Activated CD8-positive, alpha-beta T cell treated with anti-CD3 and anti-CD28 coated beads for 36 hours (primary cell): ENCODE results near the gene DENND6B. TPM values are rescaled to one million over a fixed set of nuclear protein-coding genes. Genes with fewer than 3 reads are reported as not detected.
A peak's percentile ranks its signal among the peaks of the same experiment; 100 is the strongest.

Experiments used
- ATAC-seq: fragments of 200-7000 bp; cut with Tn5 transposase; one replicate; pipeline ENCODE4 v1.10.0; 2021; ENCODE audit warnings: mild to moderate bottlenecking, moderate library complexity
- CTCF ChIA-PET: fragments of 350-600 bp; sonication (Branson Sonifier 250); formaldehyde crosslinking; loops from one replicate; lab custom pipeline; 2021; ENCODE audit warnings: antibody characterized with exemption; lab: Charles Lee
- POLR2A ChIA-PET: fragments of 350-600 bp; sonication (Branson Sonifier 250); formaldehyde crosslinking; loops from one replicate; lab custom pipeline; 2021; ENCODE audit warnings: antibody characterized with exemption; lab: Charles Lee
- DNase-seq: peaks from one replicate; pipeline ENCODE4 v3.0.0-alpha.2; 2020
- H3K27ac Mint-ChIP-seq: one replicate; pipeline ENCODE4 v1.8.0; 2021; ENCODE audit warnings: mild to moderate bottlenecking, mixed read lengths
- H3K27me3 Mint-ChIP-seq: one replicate; pipeline ENCODE4 v1.8.0; 2021; ENCODE audit warnings: mixed read lengths
- H3K36me3 Mint-ChIP-seq: one replicate; pipeline ENCODE4 v1.8.0; 2021; ENCODE audit warnings: low read depth, mixed read lengths
- H3K4me1 Mint-ChIP-seq: one replicate; pipeline ENCODE4 v1.8.0; 2021; ENCODE audit warnings: low read depth, mixed read lengths
- H3K4me3 Mint-ChIP-seq: one replicate; pipeline ENCODE4 v1.8.0; 2021; ENCODE audit warnings: mild to moderate bottlenecking, moderate library complexity, mixed read lengths
- H3K9me3 Mint-ChIP-seq: one replicate; pipeline ENCODE4 v1.8.0; 2021; ENCODE audit warnings: mixed read lengths
- intact Hi-C: fragments of 100-400 bp; cut with micrococcal nuclease; formaldehyde crosslinking; loops from one replicate; pipeline ENCODE4 v1.10.0; 2022
- total RNA-seq, 2 experiments: library from RNA; stranded (reverse); gene quantifications; one replicate each; pipeline ENCODE4 v1.2.3, GENCODE V29; 2021
- TF ChIP-seq, protein P1 (sequence below): fragments of 200-600 bp; IDR thresholded peaks from one replicate; pipeline ENCODE4 v1.8.0; 2022; ENCODE audit warnings: antibody characterized with exemption, mild to moderate bottlenecking

DENND6B gene
- total RNA-seq, 2 experiments from 2014 or later: 4.6 to 5.3 TPM

DNA sequence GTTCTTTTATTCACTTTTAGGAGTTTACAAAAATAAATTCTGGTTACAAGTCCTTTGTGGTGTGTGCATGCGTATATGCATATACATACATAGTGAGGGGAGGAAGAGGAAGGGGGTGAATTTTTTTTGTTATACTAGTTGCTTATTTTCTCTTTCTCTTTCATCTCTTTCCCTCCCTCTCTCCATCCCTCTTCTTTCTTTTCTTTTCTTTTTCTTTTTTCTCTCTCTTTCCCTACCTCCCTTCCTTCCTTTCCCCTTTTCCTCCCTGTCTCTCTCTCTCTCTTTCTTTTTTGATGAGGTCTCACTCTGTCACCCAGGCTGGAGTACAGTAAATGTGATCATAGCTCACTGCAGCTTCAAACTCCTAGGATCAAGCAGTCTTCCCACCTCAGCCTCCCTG, 30.4 kb upstream of the DENND6B start:
- Mint-ChIP-seq H3K27ac (peak overlapping the region; percentile 39), H3K4me3 (no peak overlapping the region), H3K9me3 (no peaks in the 10 kb centered on the region), H3K36me3 (peaks cover 28% of the 10 kb centered on the region), H3K4me1 (peaks cover 43% of the 10 kb centered on the region), H3K27me3 (no peaks in the 10 kb centered on the region)
- TF ChIP-seq, protein P1, sequence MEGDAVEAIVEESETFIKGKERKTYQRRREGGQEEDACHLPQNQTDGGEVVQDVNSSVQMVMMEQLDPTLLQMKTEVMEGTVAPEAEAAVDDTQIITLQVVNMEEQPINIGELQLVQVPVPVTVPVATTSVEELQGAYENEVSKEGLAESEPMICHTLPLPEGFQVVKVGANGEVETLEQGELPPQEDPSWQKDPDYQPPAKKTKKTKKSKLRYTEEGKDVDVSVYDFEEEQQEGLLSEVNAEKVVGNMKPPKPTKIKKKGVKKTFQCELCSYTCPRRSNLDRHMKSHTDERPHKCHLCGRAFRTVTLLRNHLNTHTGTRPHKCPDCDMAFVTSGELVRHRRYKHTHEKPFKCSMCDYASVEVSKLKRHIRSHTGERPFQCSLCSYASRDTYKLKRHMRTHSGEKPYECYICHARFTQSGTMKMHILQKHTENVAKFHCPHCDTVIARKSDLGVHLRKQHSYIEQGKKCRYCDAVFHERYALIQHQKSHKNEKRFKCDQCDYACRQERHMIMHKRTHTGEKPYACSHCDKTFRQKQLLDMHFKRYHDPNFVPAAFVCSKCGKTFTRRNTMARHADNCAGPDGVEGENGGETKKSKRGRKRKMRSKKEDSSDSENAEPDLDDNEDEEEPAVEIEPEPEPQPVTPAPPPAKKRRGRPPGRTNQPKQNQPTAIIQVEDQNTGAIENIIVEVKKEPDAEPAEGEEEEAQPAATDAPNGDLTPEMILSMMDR: no peak
- no peak for DNase-seq
- CTCF ChIA-PET: interaction anchor here (1.5 kb wide), 1 partner anchor 10 kb away, joined by 3 read pairs; no protein-coding TSS in a partner anchor
- POLR2A ChIA-PET: interaction anchor here (0.7 kb wide), 1 partner anchor 44 kb away, joined by 4 read pairs; no protein-coding TSS in a partner anchor
- intact Hi-C loops: no loop called here
- no peak for ATAC-seq

DNA sequence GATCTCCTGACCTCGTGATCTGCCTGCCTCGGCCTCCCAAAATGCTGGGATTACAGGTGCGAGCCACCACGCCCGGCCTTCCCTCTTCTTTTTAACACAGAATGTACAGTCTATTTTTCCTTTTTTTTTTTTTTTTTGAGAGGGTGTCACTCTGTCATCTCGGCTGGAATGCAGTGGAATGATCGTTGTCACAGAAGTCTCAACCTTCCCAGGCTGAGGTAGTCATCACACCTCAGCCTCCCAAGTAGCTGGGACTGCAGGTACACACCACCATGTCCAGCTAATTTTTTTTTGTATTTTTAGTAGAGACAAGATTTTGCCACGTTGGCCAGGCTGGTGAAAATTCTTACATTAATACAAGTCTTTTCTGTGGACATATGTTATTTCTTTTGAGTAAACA, 29.4 kb upstream of the DENND6B start:
- no peaks in the 10 kb centered on the region for H3K27me3 Mint-ChIP-seq
- CTCF ChIA-PET: no interaction called here
- H3K4me1 Mint-ChIP-seq: peaks cover 32% of the 10 kb centered on the region
- no peak for DNase-seq
- H3K9me3 Mint-ChIP-seq: no peaks in the 10 kb centered on the region
- POLR2A ChIA-PET: interaction anchor here (0.6 kb wide), 1 partner anchor 13 kb away, joined by 3 read pairs; no protein-coding TSS in a partner anchor
- peaks cover 30% of the 10 kb centered on the region for H3K36me3 Mint-ChIP-seq
- TF ChIP-seq, protein P1: no peak
- intact Hi-C loops: no loop called here
- ATAC-seq: no peak
- H3K27ac Mint-ChIP-seq: no peak overlapping the region
- H3K4me3 Mint-ChIP-seq: no peak overlapping the region

GRCh38 chr22:50348058-50348457, 21.2 kb upstream of the DENND6B start:
- CTCF ChIA-PET: no interaction called here
- H3K4me1 Mint-ChIP-seq: peaks cover under 1% of the 10 kb centered on the region
- H3K27ac Mint-ChIP-seq: no peak overlapping the region
- H3K27me3 Mint-ChIP-seq: no peaks in the 10 kb centered on the region
- peaks cover 10% of the 10 kb centered on the region for H3K36me3 Mint-ChIP-seq
- TF ChIP-seq, protein P1: no peak
- H3K4me3 Mint-ChIP-seq: no peak overlapping the region
- DNase-seq: no peak
- POLR2A ChIA-PET: no interaction called here
- H3K9me3 Mint-ChIP-seq: no peaks in the 10 kb centered on the region
- ATAC-seq: no peak
- intact Hi-C loops: no loop called here

DNA sequence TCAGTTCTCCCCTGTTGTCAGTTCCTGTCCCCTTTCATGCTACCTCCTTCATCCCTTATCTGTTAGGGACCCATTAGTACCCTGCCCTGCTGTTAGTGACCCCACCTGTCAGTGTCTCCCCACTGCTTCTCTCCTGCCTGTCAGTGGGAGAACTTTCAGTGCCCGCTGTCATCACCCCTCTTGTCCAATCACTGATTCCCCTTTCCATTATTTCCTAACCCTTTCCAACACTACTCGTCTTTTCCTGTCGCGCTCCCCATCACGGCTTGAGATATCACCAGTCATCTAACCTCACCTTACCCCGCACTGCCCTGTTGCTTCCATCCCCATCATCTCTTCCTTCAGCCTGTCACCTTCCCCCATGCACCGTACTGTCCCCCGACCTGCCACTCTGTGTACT, 20.3 kb upstream of the DENND6B start:
- TF ChIP-seq, protein P1: no peak
- intact Hi-C loops: no loop called here
- no peaks in the 10 kb centered on the region for H3K27me3 Mint-ChIP-seq
- ChIA-PET POLR2A (no interaction called here), CTCF (no interaction called here)
- H3K4me1 Mint-ChIP-seq: peaks cover 5% of the 10 kb centered on the region
- ATAC-seq: no peak
- no peak overlapping the region for H3K4me3 Mint-ChIP-seq
- H3K36me3 Mint-ChIP-seq: peaks cover 6% of the 10 kb centered on the region
- no peaks in the 10 kb centered on the region for H3K9me3 Mint-ChIP-seq
- no peak for DNase-seq
- H3K27ac Mint-ChIP-seq: no peak overlapping the region

DNA sequence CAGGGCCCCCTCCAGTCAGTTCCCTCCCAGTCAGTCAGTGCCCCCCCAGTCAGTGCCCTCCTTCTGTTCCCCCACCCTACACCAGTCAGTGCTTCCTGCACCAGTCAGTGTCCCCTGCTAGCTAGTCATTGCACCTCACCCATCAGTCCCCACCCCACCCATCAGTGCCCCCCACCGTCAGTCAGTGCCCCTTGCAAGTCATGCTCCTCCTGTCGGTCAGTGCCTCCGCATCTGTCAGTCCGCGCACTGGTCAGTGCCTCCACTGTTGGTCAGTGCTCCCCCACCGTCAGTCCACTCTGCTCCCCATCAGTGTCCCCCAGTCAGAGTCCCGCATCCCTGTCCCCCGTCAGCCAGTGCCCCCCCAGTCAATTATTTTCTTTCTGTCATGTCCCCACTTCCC, 19.7 kb upstream of the DENND6B start:
- Mint-ChIP-seq H3K36me3 (peaks cover 3% of the 10 kb centered on the region), H3K4me1 (peaks cover 9% of the 10 kb centered on the region), H3K4me3 (no peak overlapping the region), H3K27me3 (no peaks in the 10 kb centered on the region), H3K27ac (no peak overlapping the region), H3K9me3 (no peaks in the 10 kb centered on the region)
- no peak for DNase-seq
- ChIA-PET CTCF (no interaction called here), POLR2A (no interaction called here)
- intact Hi-C loops: no loop called here
- ATAC-seq: no peak
- TF ChIP-seq, protein P1: no peak
